ENCODE measurements around the gene PCDH9. TPM values are rescaled to one million over a fixed set of nuclear protein-coding genes. Genes with fewer than 3 reads are reported as not detected.

The PCDH9 gene
- total RNA-seq, 1 donor from 2014 or later: 1.7 TPM

GRCh38 chr13:66837246-66837645 lies 392.9 kb downstream of the PCDH9 start:
- no peak overlapping the region for H3K4me3 Mint-ChIP-seq (ENCODE audit: low read depth)
- H3K27ac Mint-ChIP-seq: no peak overlapping the region
- peaks cover 4% of the 10 kb centered on the region for H3K27me3 Mint-ChIP-seq
- no peaks in the 10 kb centered on the region for H3K36me3 Mint-ChIP-seq (ENCODE audit: insufficient read depth)
- DNase-seq (ENCODE audit: low spot score, unreplicated experiment): no peak
- no peaks in the 10 kb centered on the region for H3K9me3 Mint-ChIP-seq (ENCODE audit: low read depth)
- peaks cover 3% of the 10 kb centered on the region for H3K4me1 Mint-ChIP-seq (ENCODE audit: low read depth)
- TF ChIP-seq CTCF (IDR thresholded peaks at IDR 0.05; ENCODE audit: unreplicated experiment): no peak

- Mint-ChIP-seq H3K4me1 (ENCODE audit: low read depth) (peaks cover 3% of the 10 kb centered on the region), H3K9me3 (ENCODE audit: low read depth) (no peaks in the 10 kb centered on the region), H3K4me3 (ENCODE audit: low read depth) (no peak overlapping the region), H3K36me3 (ENCODE audit: insufficient read depth) (no peaks in the 10 kb centered on the region), H3K27ac (no peak overlapping the region), H3K27me3 (peaks cover 4% of the 10 kb centered on the region)
- TF ChIP-seq CTCF (IDR thresholded peaks at IDR 0.05; ENCODE audit: unreplicated experiment): no peak
- DNase-seq (ENCODE audit: low spot score, unreplicated experiment): no peak
Observed at GRCh38 chr13:66835040-66835628, 395.0 kb downstream of the PCDH9 start.

GRCh38 chr13:66830940-66831716 lies 399.0 kb downstream of the PCDH9 start:
- no peak for TF ChIP-seq CTCF (IDR thresholded peaks at IDR 0.05; ENCODE audit: unreplicated experiment)
- Mint-ChIP-seq H3K36me3 (ENCODE audit: insufficient read depth) (no peaks in the 10 kb centered on the region), H3K4me3 (ENCODE audit: low read depth) (no peak overlapping the region), H3K27ac (no peak overlapping the region), H3K4me1 (ENCODE audit: low read depth) (peaks cover 5% of the 10 kb centered on the region), H3K9me3 (ENCODE audit: low read depth) (no peaks in the 10 kb centered on the region), H3K27me3 (no peaks in the 10 kb centered on the region)
- no peak for DNase-seq (ENCODE audit: low spot score, unreplicated experiment)

GRCh38 chr13:66829803-66830202 lies 400.3 kb downstream of the PCDH9 start:
- TF ChIP-seq CTCF (IDR thresholded peaks at IDR 0.05; ENCODE audit: unreplicated experiment): no peak
- no peak for DNase-seq (ENCODE audit: low spot score, unreplicated experiment)
- Mint-ChIP-seq H3K9me3 (ENCODE audit: low read depth) (no peaks in the 10 kb centered on the region), H3K27ac (no peak overlapping the region), H3K36me3 (ENCODE audit: insufficient read depth) (no peaks in the 10 kb centered on the region), H3K27me3 (no peaks in the 10 kb centered on the region), H3K4me1 (ENCODE audit: low read depth) (peaks cover 3% of the 10 kb centered on the region), H3K4me3 (ENCODE audit: low read depth) (no peak overlapping the region)

- Mint-ChIP-seq H3K36me3 (ENCODE audit: insufficient read depth) (no peaks in the 10 kb centered on the region), H3K9me3 (ENCODE audit: low read depth) (no peaks in the 10 kb centered on the region), H3K4me3 (ENCODE audit: low read depth) (no peak overlapping the region), H3K4me1 (ENCODE audit: low read depth) (peaks cover 2% of the 10 kb centered on the region), H3K27ac (no peak overlapping the region), H3K27me3 (no peaks in the 10 kb centered on the region)
- TF ChIP-seq CTCF (IDR thresholded peaks at IDR 0.05; ENCODE audit: unreplicated experiment): no peak
- no peak for DNase-seq (ENCODE audit: low spot score, unreplicated experiment)
Observed at GRCh38 chr13:66826398-66826797, 403.7 kb downstream of the PCDH9 start.
